NOMO-1 treated with DMSO at 0.1 percent for 48 hours (cell line): Measurements from ENCODE around the gene SPTB.
"Not testable (repeated sequence)": the region's sequence is repeated elsewhere in the genome, so short reads cannot be mapped to it uniquely, and the experiment has no call there.

Source experiments
- DNase-seq: peaks from one replicate; lab custom pipeline; 2025; ENCODE audit not compliant: unreplicated experiment; lab: John Stamatoyannopoulos, UW

SPTB gene

GRCh38 chr14:64824471-64824870 lies 55.2 kb downstream of the SPTB start:
- no peak for DNase-seq

- DNase-seq = peak; percentile 60
Measured at GRCh38 chr14:64823305-64823861, 56.3 kb downstream of the SPTB start.

GRCh38 chr14:64821651-64822050 lies 58.1 kb downstream of the SPTB start:
- DNase-seq = no peak

GRCh38 chr14:64818151-64818550 lies 61.6 kb downstream of the SPTB start:
- DNase-seq = no peak

- DNase-seq = no peak
Measured at GRCh38 chr14:64817631-64818030, 62.1 kb downstream of the SPTB start.

- DNase-seq = no peak
Measured at GRCh38 chr14:64816221-64816783, 63.4 kb downstream of the SPTB start.

GRCh38 chr14:64815257-64815656 lies 64.5 kb downstream of the SPTB start:
- DNase-seq = no peak

- DNase-seq = no peak
Measured at GRCh38 chr14:64812412-64812811, 67.3 kb downstream of the SPTB start.

GRCh38 chr14:64811676-64812075 lies 68.0 kb downstream of the SPTB start:
- DNase-seq = no peak

GRCh38 chr14:64808449-64808848 lies 71.3 kb downstream of the SPTB start:
- no peak for DNase-seq

- DNase-seq = no peak
Measured at GRCh38 chr14:64807551-64807950, 72.2 kb downstream of the SPTB start.

- DNase-seq = no peak
Measured at GRCh38 chr14:64806862-64807495, 72.7 kb downstream of the SPTB start.

GRCh38 chr14:64806202-64806861 lies 73.4 kb downstream of the SPTB start:
- DNase-seq = no peak

- DNase-seq = not testable (repeated sequence)
Measured at GRCh38 chr14:64805646-64806045, 74.1 kb downstream of the SPTB start.

- DNase-seq = no peak
Measured at GRCh38 chr14:64804754-64805260, 74.9 kb downstream of the SPTB start.

GRCh38 chr14:64801800-64802199 lies 77.9 kb downstream of the SPTB start:
- DNase-seq = peak; percentile 1

GRCh38 chr14:64801046-64801445 lies 78.7 kb downstream of the SPTB start:
- no peak for DNase-seq

GRCh38 chr14:64800000-64800399 lies 79.7 kb downstream of the SPTB start:
- peak; percentile 3 for DNase-seq

GRCh38 chr14:64799555-64799954 lies 80.2 kb downstream of the SPTB start:
- no peak for DNase-seq

- no peak for DNase-seq
Measured at GRCh38 chr14:64796369-64796768, 83.3 kb downstream of the SPTB start.

GRCh38 chr14:64795921-64796320 lies 83.8 kb downstream of the SPTB start:
- DNase-seq = no peak

GRCh38 chr14:64795211-64795610 lies 84.5 kb downstream of the SPTB start:
- DNase-seq = no peak
